HG03521 (cell line): ENCODE results near the gene ZNF532.

Source experiments
- ATAC-seq: cut with Tn5 transposase; IDR thresholded peaks from one replicate; pipeline ENCODE4 v1.9.1; 2021; ENCODE audit warnings: mild to moderate bottlenecking, moderate library complexity; ENCODE audit not compliant: unreplicated experiment

ZNF532 gene

GRCh38 chr18:58870130-58870529 is 5.5 kb downstream of the ZNF532 start:
- ATAC-seq: no peak

- ATAC-seq: no peak
Measured at GRCh38 chr18:58870621-58871020, 5.9 kb downstream of the ZNF532 start.

GRCh38 chr18:58871514-58872420 is 7.1 kb downstream of the ZNF532 start:
- ATAC-seq: no peak

GRCh38 chr18:58878640-58879039 is 14.0 kb downstream of the ZNF532 start:
- ATAC-seq: no peak

- no peak for ATAC-seq
Measured at GRCh38 chr18:58881477-58881876, 16.8 kb downstream of the ZNF532 start.

- no peak for ATAC-seq
Measured at GRCh38 chr18:58882044-58882443, 17.4 kb downstream of the ZNF532 start.

- no peak for ATAC-seq
Measured at GRCh38 chr18:58882686-58883085, 18.0 kb downstream of the ZNF532 start.

- ATAC-seq: no peak
Measured at GRCh38 chr18:58884680-58885079, 20.0 kb downstream of the ZNF532 start.

GRCh38 chr18:58886431-58886830 is 21.8 kb downstream of the ZNF532 start:
- ATAC-seq: no peak

- no peak for ATAC-seq
Measured at GRCh38 chr18:58886864-58887612, 22.4 kb downstream of the ZNF532 start.

- no peak for ATAC-seq
Measured at GRCh38 chr18:58887613-58887963, 22.9 kb downstream of the ZNF532 start.

GRCh38 chr18:58891776-58892175 is 27.1 kb downstream of the ZNF532 start:
- ATAC-seq: no peak

- no peak for ATAC-seq
Measured at GRCh38 chr18:58892488-58892887, 27.8 kb downstream of the ZNF532 start.

- no peak for ATAC-seq
Measured at GRCh38 chr18:58893388-58894099, 28.9 kb downstream of the ZNF532 start.

GRCh38 chr18:58894930-58895329 is 30.3 kb downstream of the ZNF532 start:
- ATAC-seq: no peak

GRCh38 chr18:58895385-58895784 is 30.7 kb downstream of the ZNF532 start:
- no peak for ATAC-seq

GRCh38 chr18:58896268-58896667 is 31.6 kb downstream of the ZNF532 start:
- ATAC-seq: peak; percentile 72

- peak; percentile 30 for ATAC-seq
Measured at GRCh38 chr18:58896734-58897508, 32.2 kb downstream of the ZNF532 start.

GRCh38 chr18:58898010-58898799 is 33.5 kb downstream of the ZNF532 start:
- ATAC-seq: no peak
